HG02973 (cell line): ENCODE results near the gene REC114.
"Not testable (repeated sequence)": the region's sequence is repeated elsewhere in the genome, so short reads cannot be mapped to it uniquely, and the experiment has no call there.

Source experiments
- ATAC-seq: cut with Tn5 transposase; IDR thresholded peaks from one replicate; pipeline ENCODE4 v1.9.1; 2021; ENCODE audit warnings: moderate library complexity; ENCODE audit not compliant: unreplicated experiment

REC114 gene

GRCh38 chr15:73442968-73443367 is at the start of gene REC114:
REC114 (plus strand) TSS chr15:73443164; CDS start chr15:73443186, 22 bp downstream.
- no peak for ATAC-seq

GRCh38 chr15:73393336-73393735 is 49.6 kb upstream of the REC114 start:
- ATAC-seq, result no peak

GRCh38 chr15:73394782-73395181 is 48.2 kb upstream of the REC114 start:
- ATAC-seq, result no peak

- no peak for ATAC-seq
Measured at GRCh38 chr15:73395671-73396070, 47.3 kb upstream of the REC114 start.

- ATAC-seq, result no peak
Measured at GRCh38 chr15:73397461-73397860, 45.5 kb upstream of the REC114 start.

GRCh38 chr15:73398861-73399260 is 44.1 kb upstream of the REC114 start:
- ATAC-seq, result no peak

- ATAC-seq, result not testable (repeated sequence)
Measured at GRCh38 chr15:73400222-73400621, 42.7 kb upstream of the REC114 start.

- ATAC-seq, result no peak
Measured at GRCh38 chr15:73403171-73403570, 39.8 kb upstream of the REC114 start.

- no peak for ATAC-seq
Measured at GRCh38 chr15:73414876-73415275, 28.1 kb upstream of the REC114 start.

- ATAC-seq, result no peak
Measured at GRCh38 chr15:73424506-73424905, 18.5 kb upstream of the REC114 start.

- no peak for ATAC-seq
Measured at GRCh38 chr15:73425510-73425909, 17.5 kb upstream of the REC114 start.

GRCh38 chr15:73426323-73426994 is 16.5 kb upstream of the REC114 start:
- ATAC-seq, result no peak

- ATAC-seq, result not testable (repeated sequence)
Measured at GRCh38 chr15:73431329-73431728, 11.6 kb upstream of the REC114 start.

GRCh38 chr15:73433873-73434272 is 9.1 kb upstream of the REC114 start:
- ATAC-seq, result no peak

GRCh38 chr15:73436613-73437012 is 6.4 kb upstream of the REC114 start:
- no peak for ATAC-seq

GRCh38 chr15:73437543-73438109 is 5.3 kb upstream of the REC114 start:
- no peak for ATAC-seq

- ATAC-seq, result no peak
Measured at GRCh38 chr15:73438651-73439050, 4.3 kb upstream of the REC114 start.

GRCh38 chr15:73440571-73440970 is 2.4 kb upstream of the REC114 start:
- no peak for ATAC-seq

GRCh38 chr15:73442421-73442820 is 543 bp upstream of the REC114 start:
- ATAC-seq, result no peak

GRCh38 chr15:73447471-73447870 is 4.5 kb downstream of the REC114 start:
- not testable (repeated sequence) for ATAC-seq

GRCh38 chr15:73448158-73448758 is 5.3 kb downstream of the REC114 start:
- ATAC-seq, result not testable (repeated sequence)

- ATAC-seq, result not testable (repeated sequence)
Measured at GRCh38 chr15:73449980-73450379, 7.0 kb downstream of the REC114 start.
